ENCODE data around the gene RAET1L. TPM values are rescaled to one million over a fixed set of nuclear protein-coding genes. Genes with fewer than 3 reads are reported as not detected.
"Not testable (repeated sequence)": the region's sequence is repeated elsewhere in the genome, so short reads cannot be mapped to it uniquely, and the experiment has no call there.

Gene RAET1L
- total RNA-seq, 4 donors from 2014 or later: 1.2 to 7.1 (median 3.6) TPM

GRCh38 chr6:150006961-150007464, 18.3 kb downstream of the RAET1L start:
- TF ChIP-seq POLR2A (IDR thresholded peaks at IDR 0.05) (no peak), CTCF (IDR thresholded peaks at IDR 0.05) (no peak)
- H3K4me3 ChIP-seq (ENCODE audit: low read depth, poor library complexity, severe bottlenecking): no peak overlapping the region
- peak in 1 of 2 donors; percentile 78 for DNase-seq (ENCODE audit: low spot score in 2 of 2)
- WGBS, 2 donors: 65 to 73% methylated on average over 7 of the region's 7 CpGs
- intact Hi-C loops (cut with DNase I; ENCODE audit: low total_unique reads): loop anchor here (5.0 kb wide), 1 partner anchor 65 kb away; the partner anchor contains the start of gene ULBP2

- WGBS, 2 donors: 77 to 79% methylated on average over 14 of the region's 14 CpGs
- DNase-seq (ENCODE audit: low spot score in 2 of 2): peak in 1 of 2 donors; percentile 82
- TF ChIP-seq CTCF (IDR thresholded peaks at IDR 0.05) (no peak), POLR2A (IDR thresholded peaks at IDR 0.05) (no peak)
- intact Hi-C loops (cut with DNase I; ENCODE audit: low total_unique reads): loop anchor here (5.0 kb wide), 1 partner anchor 64 kb away; the partner anchor contains the start of gene ULBP2
- H3K4me3 ChIP-seq (ENCODE audit: low read depth, poor library complexity, severe bottlenecking): no peak overlapping the region
Observed at GRCh38 chr6:150005761-150006651, 19.3 kb downstream of the RAET1L start.

GRCh38 chr6:150004783-150005717, 20.3 kb downstream of the RAET1L start:
- intact Hi-C loops (cut with DNase I; ENCODE audit: low total_unique reads): loop anchor here (5.0 kb wide), 1 partner anchor 63 kb away; the partner anchor contains the start of gene ULBP2
- WGBS, 2 donors: 2% methylated on average over 46 to 78 of the region's 79 CpGs
- TF ChIP-seq CTCF (IDR thresholded peaks at IDR 0.05) (no peak), POLR2A (IDR thresholded peaks at IDR 0.05) (no peak)
- H3K4me3 ChIP-seq (ENCODE audit: low read depth, poor library complexity, severe bottlenecking): peak overlapping the region; percentile 41
- DNase-seq (ENCODE audit: low spot score in 2 of 2): peak; percentile 88 to 98

GRCh38 chr6:150004101-150004782, 21.1 kb downstream of the RAET1L start:
- peak in 1 of 2 donors; percentile 68 for DNase-seq (ENCODE audit: low spot score in 2 of 2)
- peak overlapping the region; percentile 41 for H3K4me3 ChIP-seq (ENCODE audit: low read depth, poor library complexity, severe bottlenecking)
- intact Hi-C loops (cut with DNase I; ENCODE audit: low total_unique reads): no loop called here
- 40 to 51% methylated on average over 12 to 14 of the region's 14 CpGs for WGBS, 2 donors
- no peak for TF ChIP-seq POLR2A (IDR thresholded peaks at IDR 0.05)
- no peak for TF ChIP-seq CTCF (IDR thresholded peaks at IDR 0.05)

GRCh38 chr6:150003599-150003998, 21.7 kb downstream of the RAET1L start:
- H3K4me3 ChIP-seq (ENCODE audit: low read depth, poor library complexity, severe bottlenecking); intact Hi-C loops (cut with DNase I; ENCODE audit: low total_unique reads): not testable (repeated sequence)
- peak in 1 of 2 donors; percentile 72 for DNase-seq (ENCODE audit: low spot score in 2 of 2)
- WGBS, 2 donors: 83 to 92% methylated on average over 2 to 3 of the region's 3 CpGs

Measured in lower leg skin (tissue), 4 donors.